K562 (cell line): ENCODE measurements around the gene UTP4. TPM values are rescaled to one million over a fixed set of nuclear protein-coding genes. Genes with fewer than 3 reads are reported as not detected.

ENCODE experiments used
- ATAC-seq: fragments of 200-7000 bp; cut with Tn5 transposase; 3 replicates; pipeline ENCODE4 v1.9.1; 2020; ENCODE audit warnings: moderate library complexity
- BruUV-seq: library from RNA; stranded (reverse); fragments of 400-500 nt; replicated peaks from 2 replicates; lab custom pipeline; 2021; lab: Mats Ljungman, UMichigan
- CTCF ChIA-PET: fragments of 300-600 bp; formaldehyde crosslinking; extraction: SDS; loops from one replicate; lab custom pipeline; 2021; ENCODE audit warnings: low intra/inter-chr PET ratio; lab: Yijun Ruan, JAX
- POLR2A ChIA-PET: fragments of 300-600, 350-650 bp; sonication (Branson Sonifier 250); formaldehyde crosslinking; extraction: SDS; loops from one replicate; lab custom pipeline; 2021; ENCODE audit warnings: antibody characterized with exemption, inconsistent platforms; lab: Yijun Ruan, JAX
- DNase-seq, 4 experiments: peaks; one replicate each; pipeline versions ENCODE4 v3.0.0 to v3.0.0-alpha.2; 2011 to 2018; ENCODE audit warnings: low spot score in 3 of 4, mixed read lengths in 3 of 4; ENCODE audit errors: extremely low read depth in 1 of 4
- FAIRE-seq: peaks from 2 replicates; lab custom pipeline; 2011; peaks lifted over from hg19 to GRCh38; lab: Jason Lieb, UNC
- H2AFZ ChIP-seq: 2 replicates; pipeline ENCODE4 v1.6.0; 2011; ENCODE audit warnings: low read depth, low read length, control low read depth, inconsistent platforms
- H3K27ac ChIP-seq: fragments of 200-600 bp; 3 replicates; pipeline ENCODE4 v1.8.0; 2011; ENCODE audit warnings: low read depth, mild to moderate bottlenecking, control low read depth, inconsistent platforms, low read length, moderate library complexity, mixed read lengths; ENCODE audit errors: extremely low read depth
- H3K27me3 ChIP-seq, 2 experiments: fragments of 300-600 bp in 1 of 2; 2 replicates in 1 of 2; 3 replicates in 1 of 2; pipeline versions ENCODE4 v1.6.0 to v1.8.0; 2011; ENCODE audit warnings: inconsistent platforms in 2 of 2, low read length in 2 of 2, mild to moderate bottlenecking in 1 of 2, mixed read lengths in 1 of 2, moderate library complexity in 1 of 2; ENCODE audit not compliant: control insufficient read depth in 2 of 2, insufficient read depth in 2 of 2
- H3K36me3 ChIP-seq: fragments of 300-600 bp; 3 replicates; pipeline ENCODE4 v1.8.0; 2011; ENCODE audit warnings: mild to moderate bottlenecking, low read length, inconsistent platforms; ENCODE audit not compliant: control insufficient read depth, insufficient read depth
- H3K4me1 ChIP-seq, 2 experiments: fragments of 200-600 bp in 1 of 2; replicated peaks in 1 of 2; 2 replicates in 1 of 2; 3 replicates in 1 of 2; pipeline versions ENCODE4 v1.5.1 to v1.8.0; 2011; ENCODE audit warnings: inconsistent platforms in 2 of 2, low read length in 2 of 2, mild to moderate bottlenecking in 1 of 2, mixed read lengths in 1 of 2, moderate library complexity in 1 of 2; ENCODE audit not compliant: control insufficient read depth in 2 of 2, insufficient read depth in 2 of 2
- H3K4me2 ChIP-seq: 2 replicates; pipeline ENCODE4 v1.6.1; 2011; ENCODE audit warnings: low read length, control low read depth, inconsistent platforms, mixed read lengths; ENCODE audit not compliant: insufficient read depth
- H3K4me3 ChIP-seq: fragments of 200-600 bp; sonication (generic), shearing (Covaris generic); 2 replicates; pipeline ENCODE4 v1.5.1; 2016; ENCODE audit warnings: control low read depth, inconsistent platforms
- H3K79me2 ChIP-seq: fragments of 200-600 bp; 3 replicates; pipeline ENCODE4 v1.8.0; 2011; ENCODE audit warnings: low read length, inconsistent platforms; ENCODE audit not compliant: control insufficient read depth, insufficient read depth
- H3K9ac ChIP-seq, 2 experiments: 2 replicates each; pipeline versions ENCODE4 v1.6.0 to v1.6.1; 2011; ENCODE audit warnings: low read depth in 2 of 2, low read length in 2 of 2, control low read depth in 1 of 2, inconsistent platforms in 1 of 2, mild to moderate bottlenecking in 1 of 2, mixed read lengths in 1 of 2; ENCODE audit not compliant: insufficient read depth in 1 of 2
- H3K9me1 ChIP-seq: one replicate; pipeline ENCODE4 v1.6.0; 2011; ENCODE audit warnings: inconsistent platforms, mild to moderate bottlenecking, low read length, moderate library complexity; ENCODE audit not compliant: control insufficient read depth, insufficient read depth
- H3K9me3 ChIP-seq: replicated peaks from 2 replicates; pipeline ENCODE4 v1.5.1; 2011; ENCODE audit warnings: low read depth, low read length, inconsistent platforms; ENCODE audit not compliant: control insufficient read depth, insufficient read depth
- H4K20me1 ChIP-seq: replicated peaks from 2 replicates; pipeline ENCODE4 v1.6.1; 2011; ENCODE audit warnings: low read length, inconsistent platforms, mixed read lengths; ENCODE audit not compliant: control insufficient read depth, insufficient read depth
- CTCF ChIP-seq, 3 experiments: IDR thresholded peaks in 2 of 3; conservative IDR thresholded peaks in 1 of 3; 2 replicates each; pipeline ENCODE4 v1.5.1; 2011 to 2012; ENCODE audit warnings: low read length in 3 of 3, mild to moderate bottlenecking in 3 of 3, control low read depth in 2 of 3, improper control_type of control experiment in 1 of 3, inconsistent platforms in 1 of 3, low read depth in 1 of 3, mixed read lengths in 1 of 3, moderate library complexity in 1 of 3; ENCODE audit not compliant: insufficient read depth in 2 of 3
- POLR2G ChIP-seq: fragments of 200-400 bp; formaldehyde crosslinking; IDR thresholded peaks from 2 replicates; pipeline ENCODE4 v1.6.1; 2017; ENCODE audit warnings: low read depth, mild to moderate bottlenecking, antibody characterized with exemption, low read length, moderate library complexity
- STAG1 ChIP-seq: sonication (generic); formaldehyde crosslinking; IDR thresholded peaks from 2 replicates; pipeline ENCODE4 v1.5.0; 2020; ENCODE audit warnings: missing genetic modification reagents, borderline replicate concordance
- ZNF239 ChIP-seq: fragments of 250-450 bp; sonication (Bioruptor Pico); IDR thresholded peaks from 2 replicates; pipeline ENCODE4 v1.4.0; 2020; ENCODE audit warnings: mild to moderate bottlenecking
- WGBS: fragments of 100-300 bp; shearing (Covaris generic); methylation state at CpG from one replicate; pipeline ENCODE4 v1.1.6; 2016; ENCODE audit warnings: low coverage, mixed read lengths; ENCODE audit not compliant: insufficient coverage; ENCODE audit errors: missing lambda C conversion rate; 5-methylcytosine and 5-hydroxymethylcytosine counted together
- in situ Hi-C: fragments of 300-500 bp; cut with MboI; formaldehyde crosslinking; loops from 4 replicates; pipeline ENCODE4 v1.15.0; 2018; ENCODE audit warnings: inconsistent platforms, mixed read lengths
- intact Hi-C: fragments of 100-400 bp; cut with micrococcal nuclease; formaldehyde crosslinking; loops from 2 replicates; pipeline ENCODE4 v1.14.2; 2022
- polyA plus RNA-seq, 8 experiments: library from polyadenylated mRNA; depleted of rRNA in 4 of 8; stranded (reverse) in 5 of 8; unstranded in 3 of 8; fragments of >200 nt; fragmentation: Nextera tagmentation in 2 of 8; fragmentation: Illumina TruSeq in 1 of 8; extraction: Ambion mirVana in 2 of 8; extraction: Trizol in 1 of 8; gene quantifications; 2 replicates each; pipeline versions ENCODE4 v1.2.1 to v1.2.3, GENCODE V29; 2011 to 2014; ENCODE audit warnings: inconsistent platforms in 1 of 8, missing spikeins in 1 of 8
- total RNA-seq, 7 experiments: library from RNA; depleted of rRNA in 6 of 7; stranded (reverse); fragments of >200 nt in 6 of 7; fragmentation: Illumina TruSeq in 2 of 7; extraction: Trizol in 2 of 7; gene quantifications; 2 replicates each; pipeline versions ENCODE4 v1.2.1 to v1.2.3, GENCODE V29; 2011 to 2021; ENCODE audit warnings: low replicate concordance in 1 of 7

UTP4 gene
- total and polyA plus RNA-seq, 9 of the 15 experiments (the other 6 are each of a cell fraction or from before 2014, with no cell fraction given): 46.1 to 203 (median 145) TPM

GRCh38 chr16:69120096-69120664, 12.3 kb upstream of the UTP4 start:
- intact Hi-C loops: loop anchor here (5.0 to 10.0 kb wide), 2 partner anchors 273 to 415 kb away; no protein-coding TSS in a partner anchor
- POLR2A ChIA-PET: interaction anchor here (0.8 kb wide), 1 partner anchor 8 kb away, joined by 3 read pairs; no protein-coding TSS in a partner anchor
- H3K4me3 ChIP-seq: no peak overlapping the region
- H3K36me3 ChIP-seq: peaks cover 64% of the 10 kb centered on the region
- no peaks in the 10 kb centered on the region for H3K27me3 ChIP-seq
- H3K27ac ChIP-seq: no peak overlapping the region
- no peaks in the 10 kb centered on the region for H3K9me3 ChIP-seq
- H3K79me2 ChIP-seq: peaks cover 12% of the 10 kb centered on the region
- DNase-seq: no peak
- TF ChIP-seq ZNF239 (no peak), POLR2G (0 out of 2 replicates have a peak, but pooled peaks have one; percentile 14)
- H2AFZ ChIP-seq: no peak overlapping the region
- no peak for FAIRE-seq
- no peaks in the 10 kb centered on the region for H3K9me1 ChIP-seq
- H3K4me2 ChIP-seq: no peak overlapping the region
- in situ Hi-C loops: loop anchor here (5.0 kb wide), 1 partner anchor 218 kb away; no protein-coding TSS in a partner anchor
- H3K4me1 ChIP-seq: no peaks in the 10 kb centered on the region
- no peak overlapping the region for H3K9ac ChIP-seq
- BruUV-seq: no TSS peak
- no peaks in the 10 kb centered on the region; the same call in 1 of the 2 replicates for H4K20me1 ChIP-seq
- CTCF ChIA-PET: interaction anchor here (0.9 kb wide), 1 partner anchor 218 kb away, joined by 3 read pairs; no protein-coding TSS in a partner anchor
- 94% methylated on average over 18 of the region's 19 CpGs for WGBS
- no peak for ATAC-seq

DNA sequence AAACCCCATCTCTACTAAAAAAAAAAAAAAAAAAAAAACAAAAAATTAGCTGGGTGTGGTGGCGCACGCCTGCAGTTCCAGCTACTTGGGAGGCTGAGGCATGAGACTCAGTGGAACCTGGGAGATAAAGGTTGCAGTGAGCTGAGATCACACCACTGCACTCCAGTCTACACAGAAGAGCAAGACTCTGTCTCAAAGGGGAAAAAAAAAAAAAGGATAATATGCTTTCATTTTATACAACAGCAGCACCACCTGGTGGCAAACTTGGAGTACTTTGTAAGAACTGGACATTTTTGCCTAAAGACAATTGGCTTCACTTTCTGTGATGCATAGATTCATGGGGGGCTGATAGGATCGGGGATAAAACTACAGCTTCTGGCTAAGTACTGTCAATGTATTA, 8.5 kb upstream of the UTP4 start:
- Histone ChIP-seq H3K4me1 (peaks cover 0 to 4% of the 10 kb centered on the region in 2 experiments; a peak in 2 of 5 replicates), H2AFZ (no peak overlapping the region), H3K27me3 (no peaks in the 10 kb centered on the region), H3K79me2 (peaks cover 45% of the 10 kb centered on the region), H3K36me3 (peaks cover 63% of the 10 kb centered on the region), H3K4me3 (no peak overlapping the region), H3K9me3 (no peaks in the 10 kb centered on the region), H3K4me2 (no peak overlapping the region), H3K9ac (no peak overlapping the region), H3K27ac (no peak overlapping the region), H4K20me1 (peaks cover 3% of the 10 kb centered on the region; the same call in 1 of the 2 replicates), H3K9me1 (no peaks in the 10 kb centered on the region)
- DNase-seq: peak; percentile 39 to 80 (median 44)
- ChIA-PET CTCF (interaction anchor here (0.5 to 2.5 kb wide), 12 partner anchors 12 to 746 kb away, joined by 3 to 14 read pairs (median 4); no protein-coding TSS in a partner anchor), POLR2A (interaction anchor here (0.6 to 1.3 kb wide), 5 partner anchors 9 to 219 kb away, joined by 3 to 5 read pairs (median 4); partner anchors contain the start of genes CHTF8 and UTP4)
- in situ Hi-C loops: loop anchor here (5.0 kb wide), 1 partner anchor 222 kb away; no protein-coding TSS in a partner anchor
- peak; percentile 79 for ATAC-seq
- peak; percentile 79 for FAIRE-seq
- WGBS: 84% methylated on average over 3 of the region's 3 CpGs
- BruUV-seq: no TSS peak
- intact Hi-C loops: loop anchor here (5.0 to 10.0 kb wide), 2 partner anchors 277 to 419 kb away; no protein-coding TSS in a partner anchor
- TF ChIP-seq CTCF (IDR thresholded peaks at IDR 0.05 in 2 of 3, conservative IDR thresholded peaks at IDR 0.05 in 1 of 3; ENCODE audit: insufficient read depth in 2 of 3, low read depth in 1 of 3, low read length in 3 of 3): peak; percentile 59 to 81 (median 70)
- TF ChIP-seq STAG1 (CRISPR knock-in tag): peak; percentile 13; the same call in 1 of the 2 replicates
